ENCODE results near the gene FGD6. TPM values are rescaled to one million over a fixed set of nuclear protein-coding genes. Genes with fewer than 3 reads are reported as not detected.

The FGD6 gene
- total RNA-seq, 1 donor from 2014 or later = 42.1 TPM

DNA sequence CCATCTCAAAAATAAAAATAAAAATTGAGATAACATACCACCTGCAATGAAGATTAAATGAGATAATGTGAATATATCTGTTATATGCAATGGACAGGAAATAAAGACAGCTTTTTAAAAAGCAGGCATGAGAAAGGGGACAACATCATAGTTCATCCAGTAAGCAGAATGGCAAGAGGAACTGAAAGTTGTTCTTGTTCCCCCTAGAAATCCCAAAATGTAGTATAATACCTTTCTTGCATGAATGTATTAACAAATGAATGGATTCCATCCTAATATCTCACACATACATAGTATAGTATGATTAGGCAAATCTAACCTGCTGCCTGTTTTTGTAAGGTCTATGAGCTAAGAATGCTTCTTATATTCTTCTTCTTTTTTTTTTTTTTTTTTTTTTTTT, 31.4 kb downstream of the FGD6 start:
- Mint-ChIP-seq H3K9me3 (ENCODE audit: unreplicated experiment) (no peaks in the 10 kb centered on the region), H3K4me1 (ENCODE audit: low read depth, unreplicated experiment) (peaks cover 17% of the 10 kb centered on the region), H3K27ac (ENCODE audit: unreplicated experiment) (no peak overlapping the region), H3K36me3 (ENCODE audit: unreplicated experiment) (no peaks in the 10 kb centered on the region), H3K4me3 (ENCODE audit: unreplicated experiment) (no peak overlapping the region), H3K27me3 (ENCODE audit: unreplicated experiment) (no peaks in the 10 kb centered on the region)
- TF ChIP-seq, protein P1, sequence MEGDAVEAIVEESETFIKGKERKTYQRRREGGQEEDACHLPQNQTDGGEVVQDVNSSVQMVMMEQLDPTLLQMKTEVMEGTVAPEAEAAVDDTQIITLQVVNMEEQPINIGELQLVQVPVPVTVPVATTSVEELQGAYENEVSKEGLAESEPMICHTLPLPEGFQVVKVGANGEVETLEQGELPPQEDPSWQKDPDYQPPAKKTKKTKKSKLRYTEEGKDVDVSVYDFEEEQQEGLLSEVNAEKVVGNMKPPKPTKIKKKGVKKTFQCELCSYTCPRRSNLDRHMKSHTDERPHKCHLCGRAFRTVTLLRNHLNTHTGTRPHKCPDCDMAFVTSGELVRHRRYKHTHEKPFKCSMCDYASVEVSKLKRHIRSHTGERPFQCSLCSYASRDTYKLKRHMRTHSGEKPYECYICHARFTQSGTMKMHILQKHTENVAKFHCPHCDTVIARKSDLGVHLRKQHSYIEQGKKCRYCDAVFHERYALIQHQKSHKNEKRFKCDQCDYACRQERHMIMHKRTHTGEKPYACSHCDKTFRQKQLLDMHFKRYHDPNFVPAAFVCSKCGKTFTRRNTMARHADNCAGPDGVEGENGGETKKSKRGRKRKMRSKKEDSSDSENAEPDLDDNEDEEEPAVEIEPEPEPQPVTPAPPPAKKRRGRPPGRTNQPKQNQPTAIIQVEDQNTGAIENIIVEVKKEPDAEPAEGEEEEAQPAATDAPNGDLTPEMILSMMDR (IDR thresholded peaks at IDR 0.05; ENCODE audit: partially characterized antibody, unreplicated experiment) = no peak
- DNase-seq = no peak

DNA sequence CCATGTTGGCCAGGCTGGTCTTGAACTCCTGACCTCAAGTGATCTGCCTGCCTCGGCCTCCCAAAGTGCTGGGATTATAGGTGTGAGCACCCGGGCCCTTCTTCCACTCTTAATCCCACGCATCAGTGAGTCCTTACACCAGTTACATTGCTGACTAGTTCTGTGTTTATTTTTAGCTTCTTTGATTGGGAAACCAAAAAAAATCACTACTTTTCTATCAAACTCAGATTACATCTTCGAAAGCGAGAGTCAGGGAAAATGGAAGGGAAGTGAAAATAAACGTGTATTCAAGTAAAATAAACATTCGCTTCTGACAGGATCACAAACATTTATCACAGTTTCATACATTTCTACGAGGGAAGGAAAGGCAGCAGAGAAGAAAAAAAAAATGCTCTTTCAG, 32.2 kb downstream of the FGD6 start:
- H3K4me3 Mint-ChIP-seq (ENCODE audit: unreplicated experiment) = no peak overlapping the region
- peaks cover 17% of the 10 kb centered on the region for H3K4me1 Mint-ChIP-seq (ENCODE audit: low read depth, unreplicated experiment)
- no peaks in the 10 kb centered on the region for H3K9me3 Mint-ChIP-seq (ENCODE audit: unreplicated experiment)
- no peak overlapping the region for H3K27ac Mint-ChIP-seq (ENCODE audit: unreplicated experiment)
- no peak for DNase-seq
- TF ChIP-seq, protein P1 (IDR thresholded peaks at IDR 0.05; ENCODE audit: partially characterized antibody, unreplicated experiment) = no peak
- H3K27me3 Mint-ChIP-seq (ENCODE audit: unreplicated experiment) = no peaks in the 10 kb centered on the region
- no peaks in the 10 kb centered on the region for H3K36me3 Mint-ChIP-seq (ENCODE audit: unreplicated experiment)

DNA sequence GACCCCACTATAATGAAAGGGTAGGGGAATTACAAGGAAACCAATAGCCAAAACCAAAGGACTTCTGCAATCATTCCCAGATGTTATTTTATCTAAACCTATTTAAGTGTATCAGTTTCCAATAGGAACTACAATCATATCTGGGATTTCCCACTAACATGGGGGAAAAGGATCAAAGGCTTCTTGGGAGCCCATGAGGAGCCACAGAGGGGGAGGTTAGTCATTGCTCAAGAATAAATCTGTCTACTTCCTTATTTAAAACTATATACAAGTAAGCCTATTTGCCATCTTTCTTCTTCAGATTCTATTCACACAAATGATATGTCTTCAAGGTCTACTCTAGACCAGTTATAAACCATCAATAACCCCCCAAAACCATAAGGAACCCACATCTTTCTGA, 33.1 kb downstream of the FGD6 start:
- Mint-ChIP-seq H3K9me3 (ENCODE audit: unreplicated experiment) (no peaks in the 10 kb centered on the region), H3K27ac (ENCODE audit: unreplicated experiment) (no peak overlapping the region), H3K4me3 (ENCODE audit: unreplicated experiment) (no peak overlapping the region), H3K4me1 (ENCODE audit: low read depth, unreplicated experiment) (peaks cover 16% of the 10 kb centered on the region), H3K36me3 (ENCODE audit: unreplicated experiment) (no peaks in the 10 kb centered on the region), H3K27me3 (ENCODE audit: unreplicated experiment) (no peaks in the 10 kb centered on the region)
- TF ChIP-seq, protein P1 (IDR thresholded peaks at IDR 0.05; ENCODE audit: partially characterized antibody, unreplicated experiment) = no peak
- no peak for DNase-seq

DNA sequence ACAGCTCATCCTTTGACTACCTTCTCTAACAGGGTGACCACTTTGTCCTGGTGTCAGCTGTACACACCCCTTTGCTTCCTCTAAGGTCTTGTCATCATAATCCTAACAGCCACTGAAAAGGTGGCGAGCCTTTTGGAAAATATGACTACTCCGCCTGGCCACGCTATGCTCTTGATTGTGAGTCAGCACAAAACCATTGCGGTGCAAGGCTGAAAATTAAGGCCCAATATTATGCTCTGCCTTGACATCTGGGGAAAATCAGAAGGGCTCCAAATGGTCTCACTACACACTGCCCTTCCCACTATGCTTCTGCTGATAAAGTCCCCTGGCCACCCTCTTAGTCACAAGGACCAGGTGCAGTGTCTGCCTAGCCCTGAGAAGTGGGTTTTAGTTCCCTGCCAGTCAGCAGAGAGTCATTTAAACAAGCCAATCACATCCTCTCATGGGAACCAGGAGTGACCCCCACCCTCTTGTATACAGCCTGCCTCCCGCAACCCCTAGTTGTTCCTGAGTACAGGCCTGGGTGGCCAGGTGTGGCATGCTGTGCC, 34.3 kb downstream of the FGD6 start:
- no peak for DNase-seq
- H3K36me3 Mint-ChIP-seq (ENCODE audit: unreplicated experiment) = no peaks in the 10 kb centered on the region
- H3K27me3 Mint-ChIP-seq (ENCODE audit: unreplicated experiment) = no peaks in the 10 kb centered on the region
- no peak overlapping the region for H3K4me3 Mint-ChIP-seq (ENCODE audit: unreplicated experiment)
- H3K27ac Mint-ChIP-seq (ENCODE audit: unreplicated experiment) = no peak overlapping the region
- peaks cover 6% of the 10 kb centered on the region for H3K4me1 Mint-ChIP-seq (ENCODE audit: low read depth, unreplicated experiment)
- TF ChIP-seq, protein P1 (IDR thresholded peaks at IDR 0.05; ENCODE audit: partially characterized antibody, unreplicated experiment) = no peak
- H3K9me3 Mint-ChIP-seq (ENCODE audit: unreplicated experiment) = no peaks in the 10 kb centered on the region

DNA sequence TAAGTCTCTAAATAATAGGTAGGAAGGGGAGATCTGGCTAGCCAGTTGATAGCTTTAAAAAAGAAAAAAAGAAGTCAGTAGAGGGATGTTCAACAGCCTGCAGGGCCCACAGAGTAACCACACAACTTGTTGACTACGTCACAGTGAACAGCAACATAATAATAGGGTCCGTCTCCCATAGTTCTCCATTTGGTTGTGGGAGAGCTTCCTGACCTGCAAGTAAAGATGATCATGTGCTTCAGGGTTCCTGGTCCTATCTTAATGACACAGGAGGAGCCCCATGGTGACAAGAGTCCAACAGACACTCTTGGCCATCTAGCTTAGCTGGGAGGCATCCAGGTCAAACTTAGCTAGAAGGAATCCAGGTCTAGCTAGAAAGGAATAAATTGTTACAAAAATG, 36.2 kb downstream of the FGD6 start:
- no peak overlapping the region for H3K27ac Mint-ChIP-seq (ENCODE audit: unreplicated experiment)
- no peaks in the 10 kb centered on the region for H3K36me3 Mint-ChIP-seq (ENCODE audit: unreplicated experiment)
- H3K4me3 Mint-ChIP-seq (ENCODE audit: unreplicated experiment) = no peak overlapping the region
- no peaks in the 10 kb centered on the region for H3K27me3 Mint-ChIP-seq (ENCODE audit: unreplicated experiment)
- DNase-seq = no peak
- H3K4me1 Mint-ChIP-seq (ENCODE audit: low read depth, unreplicated experiment) = peaks cover 4% of the 10 kb centered on the region
- H3K9me3 Mint-ChIP-seq (ENCODE audit: unreplicated experiment) = no peaks in the 10 kb centered on the region
- TF ChIP-seq, protein P1 (IDR thresholded peaks at IDR 0.05; ENCODE audit: partially characterized antibody, unreplicated experiment) = no peak

Data from glutamatergic neuron (in vitro differentiated cells).